ENCODE results near the gene SMAD4. TPM values are rescaled to one million over a fixed set of nuclear protein-coding genes. Genes with fewer than 3 reads are reported as not detected.

The SMAD4 gene
- total and polyA plus RNA-seq, 4 donors: 9.3 to 65.3 (median 29.1) TPM

GRCh38 chr18:51123046-51123395, 93.0 kb downstream of the SMAD4 start:
- Histone ChIP-seq H3K27me3 (ENCODE audit: control insufficient read depth in 4 of 4, insufficient read depth in 4 of 4, low read length in 3 of 4) (no peaks in the 10 kb centered on the region), H3K27ac (ENCODE audit: low read depth in 1 of 2, low read length in 2 of 2) (no peak overlapping the region), H3K4me3 (ENCODE audit: low read depth in 1 of 3, low read length in 3 of 3) (no peak overlapping the region), H3K9me3 (ENCODE audit: control insufficient read depth in 4 of 4, low read length in 3 of 4) (no peaks in the 10 kb centered on the region), H3K9ac (ENCODE audit: low read depth in 1 of 2, low read length in 2 of 2) (no peak overlapping the region), H3K4me1 (ENCODE audit: control insufficient read depth in 4 of 4, insufficient read depth in 4 of 4, low read length in 3 of 4) (no peaks in the 10 kb centered on the region), H3K36me3 (ENCODE audit: control insufficient read depth in 4 of 4, insufficient read depth in 3 of 4, low read depth in 1 of 4, low read length in 3 of 4) (no peaks in the 10 kb centered on the region)
- TF ChIP-seq, protein P1, sequence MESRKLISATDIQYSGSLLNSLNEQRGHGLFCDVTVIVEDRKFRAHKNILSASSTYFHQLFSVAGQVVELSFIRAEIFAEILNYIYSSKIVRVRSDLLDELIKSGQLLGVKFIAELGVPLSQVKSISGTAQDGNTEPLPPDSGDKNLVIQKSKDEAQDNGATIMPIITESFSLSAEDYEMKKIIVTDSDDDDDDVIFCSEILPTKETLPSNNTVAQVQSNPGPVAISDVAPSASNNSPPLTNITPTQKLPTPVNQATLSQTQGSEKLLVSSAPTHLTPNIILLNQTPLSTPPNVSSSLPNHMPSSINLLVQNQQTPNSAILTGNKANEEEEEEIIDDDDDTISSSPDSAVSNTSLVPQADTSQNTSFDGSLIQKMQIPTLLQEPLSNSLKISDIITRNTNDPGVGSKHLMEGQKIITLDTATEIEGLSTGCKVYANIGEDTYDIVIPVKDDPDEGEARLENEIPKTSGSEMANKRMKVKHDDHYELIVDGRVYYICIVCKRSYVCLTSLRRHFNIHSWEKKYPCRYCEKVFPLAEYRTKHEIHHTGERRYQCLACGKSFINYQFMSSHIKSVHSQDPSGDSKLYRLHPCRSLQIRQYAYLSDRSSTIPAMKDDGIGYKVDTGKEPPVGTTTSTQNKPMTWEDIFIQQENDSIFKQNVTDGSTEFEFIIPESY (IDR thresholded peaks at IDR 0.05): no peak
- TF ChIP-seq HNF4A (conservative IDR thresholded peaks at IDR 0.05) (no peak), EGR1 (IDR thresholded peaks at IDR 0.05; ENCODE audit: low read depth in 2 of 2) (no peak), GABPA (IDR thresholded peaks at IDR 0.05 in 1 of 2, conservative IDR thresholded peaks at IDR 0.05 in 1 of 2) (no peak), JUND (IDR thresholded peaks at IDR 0.05) (no peak), YY1 (IDR thresholded peaks at IDR 0.05) (no peak), NR2F2 (IDR thresholded peaks at IDR 0.05) (no peak), SP1 (IDR thresholded peaks at IDR 0.05) (no peak)
- TF ChIP-seq, protein P2, sequence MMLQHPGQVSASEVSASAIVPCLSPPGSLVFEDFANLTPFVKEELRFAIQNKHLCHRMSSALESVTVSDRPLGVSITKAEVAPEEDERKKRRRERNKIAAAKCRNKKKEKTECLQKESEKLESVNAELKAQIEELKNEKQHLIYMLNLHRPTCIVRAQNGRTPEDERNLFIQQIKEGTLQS (IDR thresholded peaks at IDR 0.05): no peak
- TF ChIP-seq, protein P3, sequence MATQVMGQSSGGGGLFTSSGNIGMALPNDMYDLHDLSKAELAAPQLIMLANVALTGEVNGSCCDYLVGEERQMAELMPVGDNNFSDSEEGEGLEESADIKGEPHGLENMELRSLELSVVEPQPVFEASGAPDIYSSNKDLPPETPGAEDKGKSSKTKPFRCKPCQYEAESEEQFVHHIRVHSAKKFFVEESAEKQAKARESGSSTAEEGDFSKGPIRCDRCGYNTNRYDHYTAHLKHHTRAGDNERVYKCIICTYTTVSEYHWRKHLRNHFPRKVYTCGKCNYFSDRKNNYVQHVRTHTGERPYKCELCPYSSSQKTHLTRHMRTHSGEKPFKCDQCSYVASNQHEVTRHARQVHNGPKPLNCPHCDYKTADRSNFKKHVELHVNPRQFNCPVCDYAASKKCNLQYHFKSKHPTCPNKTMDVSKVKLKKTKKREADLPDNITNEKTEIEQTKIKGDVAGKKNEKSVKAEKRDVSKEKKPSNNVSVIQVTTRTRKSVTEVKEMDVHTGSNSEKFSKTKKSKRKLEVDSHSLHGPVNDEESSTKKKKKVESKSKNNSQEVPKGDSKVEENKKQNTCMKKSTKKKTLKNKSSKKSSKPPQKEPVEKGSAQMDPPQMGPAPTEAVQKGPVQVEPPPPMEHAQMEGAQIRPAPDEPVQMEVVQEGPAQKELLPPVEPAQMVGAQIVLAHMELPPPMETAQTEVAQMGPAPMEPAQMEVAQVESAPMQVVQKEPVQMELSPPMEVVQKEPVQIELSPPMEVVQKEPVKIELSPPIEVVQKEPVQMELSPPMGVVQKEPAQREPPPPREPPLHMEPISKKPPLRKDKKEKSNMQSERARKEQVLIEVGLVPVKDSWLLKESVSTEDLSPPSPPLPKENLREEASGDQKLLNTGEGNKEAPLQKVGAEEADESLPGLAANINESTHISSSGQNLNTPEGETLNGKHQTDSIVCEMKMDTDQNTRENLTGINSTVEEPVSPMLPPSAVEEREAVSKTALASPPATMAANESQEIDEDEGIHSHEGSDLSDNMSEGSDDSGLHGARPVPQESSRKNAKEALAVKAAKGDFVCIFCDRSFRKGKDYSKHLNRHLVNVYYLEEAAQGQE (IDR thresholded peaks at IDR 0.05): no peak
- DNase-seq (ENCODE audit: low spot score): no peak
- WGBS: 94% methylated on average over 7 of the region's 7 CpGs

DNA sequence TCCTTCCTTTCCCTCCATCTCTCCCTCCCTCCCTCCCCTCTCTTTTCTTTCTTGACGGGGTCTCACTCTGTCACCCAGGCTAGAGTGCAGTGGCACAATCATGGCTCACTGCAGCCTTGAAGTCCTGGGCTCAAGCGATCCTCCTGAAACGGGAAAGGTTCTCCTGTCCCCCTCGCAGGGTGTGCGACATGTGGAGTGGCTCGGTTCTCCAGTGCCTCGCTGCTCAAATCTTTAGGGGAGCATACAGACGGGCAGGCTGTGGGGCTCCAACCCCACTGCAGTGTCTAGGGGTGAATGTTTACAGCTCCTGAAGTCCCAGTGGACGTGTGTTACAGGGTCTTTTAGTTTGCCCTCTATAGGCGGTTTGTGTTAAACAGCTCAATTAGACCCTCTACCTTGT, 93.5 kb downstream of the SMAD4 start:
- H3K36me3 ChIP-seq (ENCODE audit: control insufficient read depth in 4 of 4, insufficient read depth in 3 of 4, low read depth in 1 of 4, low read length in 3 of 4): no peaks in the 10 kb centered on the region
- no peak for DNase-seq (ENCODE audit: low spot score)
- no peak overlapping the region for H3K9ac ChIP-seq (ENCODE audit: low read depth in 1 of 2, low read length in 2 of 2)
- no peak overlapping the region for H3K4me3 ChIP-seq (ENCODE audit: low read depth in 1 of 3, low read length in 3 of 3)
- TF ChIP-seq RAD21 (IDR thresholded peaks at IDR 0.05) (no peak), TAF1 (conservative IDR thresholded peaks at IDR 0.05) (no peak), MAX (IDR thresholded peaks at IDR 0.05) (no peak), HNF4A (conservative IDR thresholded peaks at IDR 0.05) (no peak), FOXA2 (IDR thresholded peaks at IDR 0.05) (no peak), YY1 (IDR thresholded peaks at IDR 0.05) (no peak), JUND (IDR thresholded peaks at IDR 0.05) (no peak), SP1 (IDR thresholded peaks at IDR 0.05) (no peak)
- TF ChIP-seq, protein P2 (IDR thresholded peaks at IDR 0.05): no peak
- TF ChIP-seq, protein P3 (IDR thresholded peaks at IDR 0.05): no peak
- no peaks in the 10 kb centered on the region for H3K4me1 ChIP-seq (ENCODE audit: control insufficient read depth in 4 of 4, insufficient read depth in 4 of 4, low read length in 3 of 4)
- no peak overlapping the region for H3K27ac ChIP-seq (ENCODE audit: low read depth in 1 of 2, low read length in 2 of 2)
- WGBS: 94% methylated on average over 10 of the region's 10 CpGs
- no peaks in the 10 kb centered on the region for H3K27me3 ChIP-seq (ENCODE audit: control insufficient read depth in 4 of 4, insufficient read depth in 4 of 4, low read length in 3 of 4)
- H3K9me3 ChIP-seq (ENCODE audit: control insufficient read depth in 4 of 4, low read length in 3 of 4): no peaks in the 10 kb centered on the region

Data from liver (tissue), 9 donors.